ENCODE data around the gene AMBP.

AMBP gene

DNA sequence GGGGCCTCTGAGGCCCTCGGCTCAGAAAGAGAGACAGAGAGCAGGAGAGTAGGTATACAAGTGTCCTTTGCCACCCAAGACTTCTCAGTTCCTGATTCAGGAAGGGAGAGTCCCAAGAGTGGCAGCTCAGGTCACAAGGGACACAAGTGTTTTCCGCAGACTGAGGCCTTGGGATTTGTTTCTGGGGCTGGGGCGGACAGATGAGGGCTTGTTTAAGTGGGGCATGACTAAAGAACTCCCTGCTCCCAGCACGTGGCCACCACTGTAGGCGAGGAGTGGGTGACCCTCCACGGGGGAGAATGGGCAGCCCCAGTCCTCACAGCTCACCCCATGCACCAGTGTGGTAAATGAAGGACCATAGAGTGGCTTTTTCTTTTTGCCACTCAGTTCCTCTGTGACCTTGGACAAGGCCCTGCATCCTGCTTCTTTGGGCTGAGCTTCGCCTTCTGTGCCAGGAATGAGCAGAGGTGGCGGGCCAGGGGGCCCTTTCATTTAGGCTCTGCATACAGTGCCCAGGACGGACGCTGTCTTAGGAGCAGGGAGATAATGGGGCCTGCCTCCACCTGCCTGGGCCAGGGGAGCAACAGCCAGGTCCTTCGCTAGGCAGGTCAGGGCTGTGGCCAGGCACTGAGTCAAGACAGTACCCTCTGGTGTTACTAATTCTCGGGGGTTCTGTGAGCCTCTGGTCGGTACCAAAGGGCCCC is 50.8 kb downstream of the AMBP start:
- TF ChIP-seq, protein P1, sequence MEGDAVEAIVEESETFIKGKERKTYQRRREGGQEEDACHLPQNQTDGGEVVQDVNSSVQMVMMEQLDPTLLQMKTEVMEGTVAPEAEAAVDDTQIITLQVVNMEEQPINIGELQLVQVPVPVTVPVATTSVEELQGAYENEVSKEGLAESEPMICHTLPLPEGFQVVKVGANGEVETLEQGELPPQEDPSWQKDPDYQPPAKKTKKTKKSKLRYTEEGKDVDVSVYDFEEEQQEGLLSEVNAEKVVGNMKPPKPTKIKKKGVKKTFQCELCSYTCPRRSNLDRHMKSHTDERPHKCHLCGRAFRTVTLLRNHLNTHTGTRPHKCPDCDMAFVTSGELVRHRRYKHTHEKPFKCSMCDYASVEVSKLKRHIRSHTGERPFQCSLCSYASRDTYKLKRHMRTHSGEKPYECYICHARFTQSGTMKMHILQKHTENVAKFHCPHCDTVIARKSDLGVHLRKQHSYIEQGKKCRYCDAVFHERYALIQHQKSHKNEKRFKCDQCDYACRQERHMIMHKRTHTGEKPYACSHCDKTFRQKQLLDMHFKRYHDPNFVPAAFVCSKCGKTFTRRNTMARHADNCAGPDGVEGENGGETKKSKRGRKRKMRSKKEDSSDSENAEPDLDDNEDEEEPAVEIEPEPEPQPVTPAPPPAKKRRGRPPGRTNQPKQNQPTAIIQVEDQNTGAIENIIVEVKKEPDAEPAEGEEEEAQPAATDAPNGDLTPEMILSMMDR (IDR thresholded peaks at IDR 0.05; ENCODE audit: control insufficient read depth, extremely low read depth, insufficient read depth), result no peak
- no peak for DNase-seq (ENCODE audit: low read depth)
- H3K4me3 ChIP-seq (ENCODE audit: low read depth, low read length), result no peak overlapping the region

DNA sequence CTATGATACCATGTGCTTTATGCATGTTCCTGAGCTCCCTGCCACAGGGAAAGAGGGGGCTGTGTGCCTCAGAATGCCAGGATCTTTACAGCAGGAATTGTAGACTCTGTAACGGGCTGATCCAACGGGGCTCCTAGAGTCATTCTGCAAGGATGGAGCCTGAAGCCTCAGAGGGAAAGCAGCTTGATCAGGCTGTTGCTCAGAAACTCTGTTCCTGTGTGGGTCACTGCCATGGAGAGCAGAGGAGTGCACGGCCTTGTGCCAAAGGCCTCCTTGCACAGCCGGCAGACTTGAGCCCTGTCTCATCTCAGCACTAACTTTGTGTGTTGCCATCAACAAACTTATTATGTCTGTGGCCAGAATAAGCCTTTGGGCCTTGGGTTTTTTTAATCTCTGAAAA is 51.8 kb downstream of the AMBP start:
- TF ChIP-seq, protein P1 (IDR thresholded peaks at IDR 0.05; ENCODE audit: control insufficient read depth, extremely low read depth, insufficient read depth), result no peak

DNA sequence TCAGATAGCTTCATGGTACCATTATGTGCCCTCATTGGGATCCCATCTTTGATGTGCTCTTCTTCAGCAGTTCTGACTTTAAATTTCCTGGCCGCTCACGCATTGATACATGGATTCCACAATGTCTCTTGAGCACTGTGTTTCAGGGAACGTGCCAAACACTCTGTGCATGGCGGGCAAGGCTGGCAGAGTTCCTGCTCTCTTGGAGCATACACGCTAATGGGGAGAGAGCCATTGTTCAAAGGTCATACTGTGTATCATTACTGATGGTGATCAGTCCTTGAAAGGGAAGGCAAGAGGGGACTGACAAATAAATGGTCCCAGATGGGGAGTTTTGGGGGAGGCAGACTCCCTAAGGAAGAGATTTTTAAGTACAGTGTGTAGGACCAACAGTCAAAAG is 52.3 kb downstream of the AMBP start:
- DNase-seq (ENCODE audit: low read depth), result no peak
- TF ChIP-seq, protein P1 (IDR thresholded peaks at IDR 0.05; ENCODE audit: control insufficient read depth, extremely low read depth, insufficient read depth), result no peak
- no peak overlapping the region for H3K4me3 ChIP-seq (ENCODE audit: low read depth, low read length)

More for the DNA sequence above, 51.8 kb downstream of the AMBP start:
- no peak for DNase-seq (ENCODE audit: low read depth)
- no peak overlapping the region for H3K4me3 ChIP-seq (ENCODE audit: low read depth, low read length)

DNA sequence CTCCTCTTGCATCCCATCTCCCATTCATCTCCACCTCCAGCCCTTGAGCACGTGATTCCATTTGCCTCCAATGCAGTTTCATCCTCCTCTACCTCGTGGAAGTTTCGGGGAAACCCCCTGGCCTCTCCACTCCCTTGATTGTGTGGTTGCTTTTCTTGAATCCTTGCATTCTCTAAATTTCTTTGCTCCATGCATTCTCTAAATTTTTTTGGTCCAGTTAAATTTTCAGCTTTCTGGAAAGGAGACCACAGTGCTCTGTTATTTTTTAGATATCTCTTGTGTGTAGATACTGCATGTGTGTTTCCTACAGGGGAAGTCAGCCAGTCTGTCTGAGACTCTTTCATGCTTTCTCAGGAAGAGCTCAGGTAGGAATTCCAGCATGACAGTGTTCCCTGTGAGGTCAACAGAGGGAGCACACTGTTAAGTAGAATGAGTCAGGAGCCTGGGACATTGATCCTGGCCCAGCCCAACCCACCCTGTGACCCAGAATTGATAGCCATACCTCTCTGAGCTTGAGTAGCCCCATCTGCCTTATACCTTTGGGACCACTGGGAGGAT is 52.8 kb downstream of the AMBP start:
- no peak for DNase-seq (ENCODE audit: low read depth)
- H3K4me3 ChIP-seq (ENCODE audit: low read depth, low read length), result no peak overlapping the region
- TF ChIP-seq, protein P1 (IDR thresholded peaks at IDR 0.05; ENCODE audit: control insufficient read depth, extremely low read depth, insufficient read depth), result no peak

DNA sequence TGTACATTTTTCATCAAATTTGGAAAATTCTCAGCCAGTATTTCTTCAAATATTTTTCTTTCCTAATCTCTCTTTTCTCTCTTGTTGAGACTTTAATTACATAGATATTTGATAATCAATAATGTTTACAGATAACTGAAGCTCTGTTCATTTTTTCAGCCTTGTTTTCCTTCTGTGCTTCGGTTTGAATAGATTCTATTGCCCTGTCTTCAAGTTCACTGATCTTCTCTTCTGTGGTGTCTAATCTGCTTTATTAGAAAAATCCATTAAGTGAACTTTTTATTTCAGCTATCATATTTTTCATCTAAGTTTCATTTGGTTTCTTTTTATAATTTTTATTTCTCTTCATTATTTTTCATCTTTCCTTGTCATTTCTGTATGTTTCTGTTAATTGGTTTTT is 54.1 kb downstream of the AMBP start:
- DNase-seq (ENCODE audit: low read depth), result no peak

DNA sequence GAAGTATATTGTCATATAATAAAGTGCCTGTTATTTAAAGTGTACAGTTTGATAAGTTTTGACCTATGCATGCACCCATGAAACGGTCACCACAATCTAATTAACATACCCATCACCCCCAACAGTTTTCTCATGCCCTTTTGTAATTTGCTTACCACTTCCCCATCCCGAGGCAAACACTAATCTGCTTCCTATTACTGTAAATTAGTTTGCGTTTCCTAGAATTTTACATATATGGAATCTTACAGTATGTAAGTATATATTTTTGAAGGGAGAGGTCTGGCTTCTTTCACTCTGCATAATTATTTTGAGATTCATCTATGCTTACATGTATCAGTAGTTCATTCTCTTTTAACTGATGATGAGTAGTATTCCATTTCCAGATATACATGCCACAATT is 56.5 kb downstream of the AMBP start:
- DNase-seq (ENCODE audit: low read depth), result no peak
- H3K4me3 ChIP-seq (ENCODE audit: low read depth, low read length), result no peak overlapping the region
- TF ChIP-seq, protein P1 (IDR thresholded peaks at IDR 0.05; ENCODE audit: control insufficient read depth, extremely low read depth, insufficient read depth), result no peak

More for the DNA sequence above, 54.1 kb downstream of the AMBP start:
- H3K4me3 ChIP-seq (ENCODE audit: low read depth, low read length), result no peak overlapping the region
- TF ChIP-seq, protein P1 (IDR thresholded peaks at IDR 0.05; ENCODE audit: control insufficient read depth, extremely low read depth, insufficient read depth), result no peak
